Fibroblast of peridontal ligament (primary cell): ENCODE results near the gene BTG4.

ENCODE experiments used
- DNase-seq: peaks from one replicate; pipeline ENCODE4 v3.0.0-alpha.2; 2010; ENCODE audit errors: extremely low read depth

BTG4 gene

DNA sequence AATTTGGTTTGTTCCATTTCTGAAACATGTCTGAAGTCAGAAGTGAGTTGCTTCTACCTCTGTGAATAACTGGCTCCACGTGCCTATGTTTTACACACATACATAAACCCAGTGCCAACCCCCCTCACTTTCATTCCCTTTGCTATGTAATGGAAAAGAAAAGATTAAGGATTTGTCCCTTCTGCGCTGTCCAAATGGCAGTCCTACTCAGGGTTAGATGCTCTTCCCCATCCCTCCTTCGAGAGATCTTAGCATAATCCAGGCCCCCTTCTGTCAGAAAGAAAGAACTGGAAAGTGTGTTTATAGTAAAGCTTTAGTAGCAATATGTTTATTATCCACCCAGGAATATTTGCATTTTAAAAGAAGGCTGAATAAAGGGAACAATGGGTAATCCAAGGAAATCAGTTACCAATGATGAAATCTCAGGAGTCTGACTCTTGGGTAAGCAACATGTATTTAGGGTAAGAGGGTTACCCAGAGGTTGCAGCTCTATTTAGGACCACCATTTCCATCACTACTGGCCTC lies 25.2 kb upstream of the BTG4 start:
- DNase-seq = no peak

- no peak for DNase-seq
Measured at GRCh38 chr11:111535281-111535680, 23.1 kb upstream of the BTG4 start.

DNA sequence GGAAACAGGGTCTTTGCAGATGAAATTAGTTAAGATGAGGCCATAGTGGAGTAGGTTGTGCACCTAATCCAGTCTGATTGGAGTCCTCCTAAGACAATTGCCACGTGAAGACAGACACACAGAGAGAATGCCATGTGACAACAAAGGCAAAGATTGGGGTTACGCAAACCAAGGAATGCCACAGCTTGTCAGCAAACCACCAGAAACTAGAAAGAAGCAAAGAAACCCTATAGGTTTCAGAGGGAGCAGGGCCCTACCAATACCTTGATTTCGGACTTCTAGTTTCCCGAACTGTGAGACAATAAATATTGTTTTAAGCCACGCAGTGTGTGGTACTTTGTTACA lies 20.2 kb upstream of the BTG4 start:
- no peak for DNase-seq

DNA sequence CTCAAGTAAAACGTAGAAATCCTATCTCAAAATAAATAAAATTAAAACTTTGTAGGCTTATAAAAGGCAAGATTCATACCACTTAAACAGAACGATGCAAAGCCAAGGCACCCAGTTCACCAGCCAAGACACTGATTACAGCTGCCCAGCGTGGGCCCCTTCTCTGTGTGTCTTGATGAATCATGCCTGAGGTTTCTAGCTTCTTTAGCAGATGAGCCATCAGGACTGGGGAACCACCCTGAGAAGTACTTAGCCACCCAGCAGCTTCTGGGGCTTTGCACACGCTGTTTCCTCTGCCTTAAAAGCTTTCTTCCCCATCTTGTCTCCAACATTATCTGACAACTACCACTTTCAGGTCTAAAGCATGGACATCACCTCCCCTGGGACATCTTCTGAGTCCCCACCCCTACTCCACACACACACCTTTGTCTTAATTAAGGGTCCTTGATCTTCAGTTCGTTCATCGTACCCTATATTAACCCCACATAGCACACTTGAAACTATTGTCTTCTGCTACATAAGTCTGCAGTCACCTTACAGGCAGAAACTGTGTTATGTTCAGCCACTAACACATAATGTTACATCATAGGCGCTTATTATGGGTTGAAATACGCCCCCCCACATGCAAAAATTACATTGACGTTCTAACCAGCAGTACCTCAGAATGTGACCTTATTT lies 19.6 kb upstream of the BTG4 start:
- peak; percentile 93 for DNase-seq

GRCh38 chr11:111531136-111531535 lies 18.9 kb upstream of the BTG4 start:
- DNase-seq = peak; percentile 71

GRCh38 chr11:111530091-111530490 lies 17.9 kb upstream of the BTG4 start:
- DNase-seq = peak; percentile 59

DNA sequence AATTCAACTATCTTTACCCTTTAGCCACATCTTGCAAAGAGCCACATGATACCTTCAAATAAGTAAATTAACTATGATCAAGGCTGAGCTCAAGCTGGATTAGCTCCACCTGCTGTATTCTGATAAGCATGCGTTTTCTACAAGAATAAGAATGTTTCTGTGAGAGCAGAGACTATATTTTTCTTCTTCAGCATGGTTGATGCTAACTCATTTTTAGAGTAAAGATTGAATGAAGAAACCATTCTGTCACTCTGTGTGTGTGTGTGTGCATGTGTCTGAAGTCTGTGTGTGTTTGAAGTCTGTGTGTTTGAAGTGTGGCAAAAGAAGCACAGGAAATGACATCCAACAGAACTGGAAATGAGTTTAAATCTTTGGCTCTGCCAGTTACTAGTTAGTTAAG lies 16.4 kb upstream of the BTG4 start:
- peak; percentile 35 for DNase-seq

DNA sequence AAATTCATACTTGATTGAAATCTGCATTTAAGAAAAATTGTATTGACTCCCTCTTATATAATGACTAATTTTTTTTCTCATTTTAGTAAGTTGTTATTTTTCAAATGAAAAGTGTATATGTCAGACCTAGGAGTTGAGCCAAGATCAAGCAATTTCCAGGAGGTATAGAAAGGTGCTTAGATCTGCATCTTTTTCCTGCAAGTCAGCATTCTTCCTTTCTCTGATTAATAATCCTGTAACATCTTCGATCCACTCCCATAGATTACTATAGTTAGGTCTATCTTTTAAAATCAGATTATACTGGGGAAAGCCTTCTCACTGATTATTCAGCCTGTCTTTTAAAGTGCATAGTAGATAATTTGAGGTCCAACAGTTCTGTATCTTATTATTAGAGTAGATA lies 15.1 kb upstream of the BTG4 start:
- DNase-seq = no peak

- DNase-seq = peak; percentile 76
Measured at GRCh38 chr11:111526501-111526900, 14.3 kb upstream of the BTG4 start.

DNA sequence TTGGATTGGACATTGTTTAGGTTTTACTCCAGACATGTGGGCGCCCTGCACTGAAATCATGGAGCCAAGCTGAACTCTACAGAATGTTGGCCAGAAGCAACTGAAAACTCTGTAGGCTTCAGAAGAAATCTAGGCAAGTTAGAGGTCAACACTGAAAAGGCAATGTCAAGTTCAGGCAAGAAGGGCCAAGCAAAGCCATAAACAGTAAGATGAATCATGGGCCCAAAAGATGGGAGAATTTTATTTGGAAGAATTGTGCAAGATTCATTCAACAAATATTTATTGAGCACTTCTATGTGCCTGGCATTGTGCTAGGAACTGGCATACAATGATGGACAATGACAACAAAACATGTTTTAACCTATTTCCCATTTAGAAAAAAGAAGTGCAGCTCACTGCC lies 13.3 kb upstream of the BTG4 start:
- DNase-seq = no peak

DNA sequence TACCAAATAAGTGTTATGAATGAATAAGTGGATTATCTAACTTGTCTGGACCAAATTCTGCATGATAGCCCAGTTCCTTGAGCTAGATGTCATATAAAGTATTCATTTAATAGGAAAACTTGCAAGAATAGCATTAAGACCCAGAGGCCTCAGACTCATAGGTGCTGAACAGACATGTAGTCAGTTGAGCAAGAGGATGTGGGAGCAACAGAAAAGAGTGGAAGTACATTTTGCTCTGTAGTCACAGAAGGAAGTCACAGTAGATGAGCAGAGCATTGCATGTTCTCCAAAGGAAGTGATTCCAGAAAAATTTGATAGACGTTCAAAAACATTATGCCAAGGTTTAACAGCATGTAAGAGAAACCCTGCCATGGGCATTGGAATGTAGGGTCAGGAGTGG lies 11.9 kb upstream of the BTG4 start:
- no peak for DNase-seq

GRCh38 chr11:111523343-111523742 lies 11.2 kb upstream of the BTG4 start:
- no peak for DNase-seq

DNA sequence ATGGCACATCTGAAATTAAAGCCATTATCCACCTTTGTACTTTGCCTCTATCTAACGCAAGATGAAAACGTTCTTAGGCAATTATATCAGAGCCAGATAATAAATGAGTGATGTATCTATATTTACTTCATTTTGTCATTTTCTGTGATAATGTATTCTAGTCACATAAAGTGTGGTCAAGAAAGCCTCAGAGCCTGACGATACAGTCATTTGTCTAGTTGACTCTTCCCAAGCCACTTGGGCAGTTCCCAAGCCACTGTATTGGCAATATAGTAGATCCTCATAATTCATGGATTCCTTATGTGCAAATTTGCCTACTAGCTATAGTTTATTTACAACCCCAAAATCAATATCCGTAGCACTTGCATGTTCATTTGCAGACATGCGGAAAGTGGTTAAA lies 10.2 kb upstream of the BTG4 start:
- DNase-seq = no peak

DNA sequence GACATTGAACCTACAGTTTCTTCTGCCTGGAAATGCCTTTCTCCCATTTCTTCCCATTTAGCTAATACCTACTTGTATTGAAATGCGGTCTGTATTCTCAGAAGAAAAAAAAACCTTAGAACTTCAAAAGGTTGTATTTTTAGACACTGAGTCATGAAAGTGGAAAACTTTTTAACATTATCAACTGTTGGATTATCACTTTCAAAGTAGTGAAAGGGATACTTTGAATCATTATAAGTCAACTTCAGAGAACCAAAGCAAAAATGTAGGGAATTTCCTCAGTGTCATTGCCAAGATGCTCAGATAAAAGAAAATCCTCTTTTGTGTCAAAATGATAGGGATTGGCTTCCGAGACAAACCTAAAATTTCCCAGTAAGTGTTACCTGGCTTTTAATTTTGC lies 8.9 kb upstream of the BTG4 start:
- no peak for DNase-seq

DNA sequence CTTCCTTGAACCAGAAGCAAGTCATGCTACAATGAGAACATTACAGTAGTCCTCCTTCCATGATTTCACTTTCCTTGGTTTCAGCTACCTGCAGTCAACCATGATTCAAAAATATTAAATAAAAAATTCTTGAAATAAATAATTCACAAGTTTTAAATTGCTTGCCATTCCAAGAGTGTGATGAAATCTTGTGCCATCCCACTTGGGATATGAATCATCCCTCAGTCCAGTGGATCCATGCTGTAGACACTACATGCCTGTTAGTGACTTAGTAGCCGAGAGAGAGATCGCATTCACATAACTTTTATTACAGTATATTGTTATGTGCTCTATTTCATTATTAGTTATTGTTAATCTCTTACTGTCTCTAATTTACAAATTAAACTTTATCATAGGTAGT lies 8.4 kb upstream of the BTG4 start:
- peak; percentile 70 for DNase-seq

- DNase-seq = no peak
Measured at GRCh38 chr11:111518668-111519067, 6.5 kb upstream of the BTG4 start.

DNA sequence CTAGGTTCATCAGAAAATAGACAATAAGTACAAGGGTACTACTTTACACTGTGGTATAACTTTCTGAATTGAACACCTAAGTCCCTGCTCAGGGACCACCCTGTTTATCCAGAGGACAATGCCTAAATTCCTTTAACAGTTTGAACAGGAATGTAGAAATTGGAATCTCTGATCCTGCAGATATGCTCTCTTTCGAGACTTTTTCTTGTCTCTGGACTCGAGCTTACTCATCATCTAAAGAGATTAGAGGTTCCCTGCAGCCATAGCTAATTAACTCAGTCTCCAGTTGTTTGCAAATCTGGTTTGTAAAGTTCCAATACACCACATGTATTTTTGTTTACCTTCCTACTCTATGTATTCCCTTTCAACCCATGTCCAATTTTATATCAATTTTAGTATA lies 3.4 kb upstream of the BTG4 start:
- no peak for DNase-seq

- DNase-seq = no peak
Measured at GRCh38 chr11:111514216-111515031, 2.2 kb upstream of the BTG4 start, which contains the start of gene HOATZ. Gene HOATZ (plus strand): TSS chr11:111514778. CDS start chr11:111514785, 7 bp downstream.

GRCh38 chr11:111513240-111513605 lies 1.0 kb upstream of the BTG4 start:
- no peak for DNase-seq

- peak; percentile 69 for DNase-seq
Measured at GRCh38 chr11:111510311-111510710, 1.9 kb downstream of the BTG4 start.

DNA sequence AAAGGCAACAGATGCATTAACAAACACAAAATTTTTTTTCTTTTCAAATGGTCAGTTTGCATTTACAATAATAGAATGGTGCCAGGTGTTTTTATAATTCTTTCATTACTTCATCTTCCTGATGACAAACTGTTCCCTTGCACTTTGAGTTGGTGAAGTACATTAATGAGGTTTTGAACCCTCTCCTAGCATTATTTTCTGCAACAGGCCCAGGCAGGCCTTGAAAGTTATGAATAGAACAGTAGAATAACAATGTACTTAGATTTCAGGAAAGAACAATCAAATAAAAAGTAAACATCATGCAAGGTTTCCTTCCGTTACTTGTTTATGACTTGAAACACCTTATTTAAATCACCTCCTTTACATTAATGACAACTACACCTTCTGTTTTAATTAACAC lies 9.6 kb downstream of the BTG4 start:
- DNase-seq = no peak

- DNase-seq = no peak
Measured at GRCh38 chr11:111500481-111500880, 11.7 kb downstream of the BTG4 start.

- DNase-seq = no peak
Measured at GRCh38 chr11:111499483-111499882, 12.7 kb downstream of the BTG4 start.
